NCI-H524 treated with DMSO at 0.1 percent for 48 hours (cell line): Measurements from ENCODE around the gene PRR7.

Experiments used
- DNase-seq: peaks from one replicate; lab custom pipeline; 2025; lab: John Stamatoyannopoulos, UW

Gene PRR7

GRCh38 chr5:177452688-177453638, 6.3 kb downstream of the PRR7 start:
- no peak for DNase-seq

GRCh38 chr5:177453852-177454396, 7.3 kb downstream of the PRR7 start:
- DNase-seq, result no peak

- no peak for DNase-seq
Measured at GRCh38 chr5:177454397-177455035, 7.9 kb downstream of the PRR7 start.

- no peak for DNase-seq
Measured at GRCh38 chr5:177455036-177455660, 8.5 kb downstream of the PRR7 start.

- no peak for DNase-seq
Measured at GRCh38 chr5:177455661-177456590, 9.3 kb downstream of the PRR7 start.

- no peak for DNase-seq
Measured at GRCh38 chr5:177456591-177456964, 10.0 kb downstream of the PRR7 start.

- DNase-seq, result peak; percentile 45
Measured at GRCh38 chr5:177456976-177457851, 10.6 kb downstream of the PRR7 start.

- DNase-seq, result no peak
Measured at GRCh38 chr5:177457852-177458681, 11.5 kb downstream of the PRR7 start.

- DNase-seq, result no peak
Measured at GRCh38 chr5:177458912-177459350, 12.3 kb downstream of the PRR7 start.

GRCh38 chr5:177459357-177459756, 12.7 kb downstream of the PRR7 start:
- no peak for DNase-seq

- no peak for DNase-seq
Measured at GRCh38 chr5:177459819-177460628, 13.4 kb downstream of the PRR7 start.

- DNase-seq, result no peak
Measured at GRCh38 chr5:177462021-177462670, 15.5 kb downstream of the PRR7 start.

GRCh38 chr5:177465044-177465443, 18.4 kb downstream of the PRR7 start:
- no peak for DNase-seq

- no peak for DNase-seq
Measured at GRCh38 chr5:177466861-177467260, 20.2 kb downstream of the PRR7 start.

GRCh38 chr5:177467436-177467835, 20.8 kb downstream of the PRR7 start:
- DNase-seq, result no peak

- DNase-seq, result no peak
Measured at GRCh38 chr5:177468329-177468684, 21.7 kb downstream of the PRR7 start.

- no peak for DNase-seq
Measured at GRCh38 chr5:177468685-177469628, 22.3 kb downstream of the PRR7 start.
